Activated CD4-positive, alpha-beta T cell treated with anti-CD3 and anti-CD28 coated beads, Interleukin-2, amount 10 ng/mL, durations not matched to agents 24 days and 14 days (primary cell): ENCODE measurements around the gene LZTR1. TPM values are rescaled to one million over a fixed set of nuclear protein-coding genes. Genes with fewer than 3 reads are reported as not detected.

Experiments used
- DNase-seq: peaks from one replicate; pipeline ENCODE4 v3.0.0; 2022
- H3K27ac Mint-ChIP-seq: one replicate; pipeline ENCODE4 v1.8.0; 2022; ENCODE audit warnings: mild to moderate bottlenecking, mixed read lengths
- H3K27me3 Mint-ChIP-seq: one replicate; pipeline ENCODE4 v1.8.0; 2022; ENCODE audit warnings: mixed read lengths
- H3K36me3 Mint-ChIP-seq: one replicate; pipeline ENCODE4 v1.8.0; 2022; ENCODE audit warnings: low read depth, mild to moderate bottlenecking, mixed read lengths
- H3K4me1 Mint-ChIP-seq: one replicate; pipeline ENCODE4 v1.8.0; 2021; ENCODE audit warnings: mixed read lengths
- H3K4me3 Mint-ChIP-seq: one replicate; pipeline ENCODE4 v1.8.0; 2022; ENCODE audit warnings: mild to moderate bottlenecking, moderate library complexity, mixed read lengths
- H3K9me3 Mint-ChIP-seq: one replicate; pipeline ENCODE4 v1.8.0; 2021; ENCODE audit warnings: mixed read lengths
- intact Hi-C: fragments of 100-400 bp; cut with micrococcal nuclease; formaldehyde crosslinking; loops from one replicate; pipeline ENCODE4 v1.15.1; 2023
- total RNA-seq: library from RNA; stranded (reverse); gene quantifications from 2 replicates; pipeline ENCODE4 v1.2.3, GENCODE V29; 2022

LZTR1 gene
- total RNA-seq, 1 donor from 2014 or later = 69.9 TPM

GRCh38 chr22:20944042-20944441 is 38.1 kb upstream of the LZTR1 start:
- H3K36me3 Mint-ChIP-seq = peaks cover 32% of the 10 kb centered on the region
- intact Hi-C loops = no loop called here
- DNase-seq = no peak
- H3K27ac Mint-ChIP-seq = no peak overlapping the region
- H3K9me3 Mint-ChIP-seq = no peaks in the 10 kb centered on the region
- no peaks in the 10 kb centered on the region for H3K27me3 Mint-ChIP-seq
- H3K4me3 Mint-ChIP-seq = no peak overlapping the region
- peaks cover 47% of the 10 kb centered on the region for H3K4me1 Mint-ChIP-seq

DNA sequence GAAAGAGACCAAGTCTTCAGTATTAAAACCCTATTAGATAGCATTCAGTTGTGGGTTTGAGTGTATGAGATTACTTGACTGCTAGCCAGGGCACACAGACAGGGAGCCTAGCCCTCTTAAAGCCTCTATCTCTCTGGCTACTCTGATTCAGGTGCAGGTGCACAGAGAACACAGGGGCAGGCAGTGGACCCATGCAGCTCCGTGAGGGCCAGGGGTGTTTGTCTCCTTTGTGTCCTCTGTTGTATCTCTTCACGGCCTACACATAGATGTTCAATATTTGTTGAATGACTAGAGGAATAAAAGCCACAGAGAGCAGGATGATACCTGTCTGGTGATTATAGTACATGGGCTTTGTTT is 36.5 kb upstream of the LZTR1 start:
- no peak for DNase-seq
- no peaks in the 10 kb centered on the region for H3K27me3 Mint-ChIP-seq
- intact Hi-C loops = no loop called here
- H3K27ac Mint-ChIP-seq = no peak overlapping the region
- H3K36me3 Mint-ChIP-seq = peaks cover 37% of the 10 kb centered on the region
- H3K4me3 Mint-ChIP-seq = no peak overlapping the region
- H3K9me3 Mint-ChIP-seq = no peaks in the 10 kb centered on the region
- peaks cover 49% of the 10 kb centered on the region for H3K4me1 Mint-ChIP-seq

GRCh38 chr22:20946080-20946986 is 35.8 kb upstream of the LZTR1 start:
- no peaks in the 10 kb centered on the region for H3K9me3 Mint-ChIP-seq
- H3K36me3 Mint-ChIP-seq = peaks cover 39% of the 10 kb centered on the region
- no peak for DNase-seq
- H3K4me3 Mint-ChIP-seq = no peak overlapping the region
- H3K27ac Mint-ChIP-seq = no peak overlapping the region
- H3K4me1 Mint-ChIP-seq = peaks cover 42% of the 10 kb centered on the region
- H3K27me3 Mint-ChIP-seq = no peaks in the 10 kb centered on the region
- intact Hi-C loops = no loop called here

DNA sequence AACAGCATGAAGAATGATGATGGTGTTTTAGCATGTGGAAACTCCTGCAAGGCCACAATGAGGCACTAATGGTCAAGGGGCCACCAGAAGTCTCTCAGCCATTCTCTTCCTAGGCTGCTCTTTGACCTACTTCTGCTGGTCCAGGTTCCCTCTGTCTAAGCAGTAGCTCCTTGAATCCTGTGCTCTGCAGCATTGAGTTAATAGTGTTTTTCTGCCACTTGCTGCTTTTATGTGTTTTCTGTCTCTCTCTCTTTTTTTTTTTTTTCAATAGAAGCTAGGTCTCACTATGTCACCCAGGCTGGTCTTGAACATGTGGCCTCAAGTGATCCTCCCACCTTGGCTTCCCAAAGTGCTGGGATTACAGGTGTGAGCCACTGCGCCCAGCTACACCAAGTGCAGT is 35.1 kb upstream of the LZTR1 start:
- peaks cover 44% of the 10 kb centered on the region for H3K36me3 Mint-ChIP-seq
- intact Hi-C loops = no loop called here

GRCh38 chr22:20948450-20948849 is 33.6 kb upstream of the LZTR1 start:
- Mint-ChIP-seq H3K36me3 (peaks cover 43% of the 10 kb centered on the region), H3K27ac (no peak overlapping the region), H3K4me3 (no peak overlapping the region), H3K27me3 (no peaks in the 10 kb centered on the region), H3K9me3 (no peaks in the 10 kb centered on the region), H3K4me1 (peaks cover 33% of the 10 kb centered on the region)
- DNase-seq = no peak
- intact Hi-C loops = no loop called here

More for the DNA sequence above, 35.1 kb upstream of the LZTR1 start:
- Mint-ChIP-seq H3K27me3 (no peaks in the 10 kb centered on the region), H3K9me3 (no peaks in the 10 kb centered on the region), H3K27ac (no peak overlapping the region), H3K4me1 (peaks cover 41% of the 10 kb centered on the region), H3K4me3 (no peak overlapping the region)
- DNase-seq = no peak

- no peak overlapping the region for H3K27ac Mint-ChIP-seq
- H3K4me1 Mint-ChIP-seq = peaks cover 28% of the 10 kb centered on the region
- H3K4me3 Mint-ChIP-seq = no peak overlapping the region
- peaks cover 44% of the 10 kb centered on the region for H3K36me3 Mint-ChIP-seq
- intact Hi-C loops = no loop called here
- H3K27me3 Mint-ChIP-seq = no peaks in the 10 kb centered on the region
- no peak for DNase-seq
- no peaks in the 10 kb centered on the region for H3K9me3 Mint-ChIP-seq
These were observed 33.1 kb upstream of the LZTR1 start for GRCh38 chr22:20948989-20949388.

DNA sequence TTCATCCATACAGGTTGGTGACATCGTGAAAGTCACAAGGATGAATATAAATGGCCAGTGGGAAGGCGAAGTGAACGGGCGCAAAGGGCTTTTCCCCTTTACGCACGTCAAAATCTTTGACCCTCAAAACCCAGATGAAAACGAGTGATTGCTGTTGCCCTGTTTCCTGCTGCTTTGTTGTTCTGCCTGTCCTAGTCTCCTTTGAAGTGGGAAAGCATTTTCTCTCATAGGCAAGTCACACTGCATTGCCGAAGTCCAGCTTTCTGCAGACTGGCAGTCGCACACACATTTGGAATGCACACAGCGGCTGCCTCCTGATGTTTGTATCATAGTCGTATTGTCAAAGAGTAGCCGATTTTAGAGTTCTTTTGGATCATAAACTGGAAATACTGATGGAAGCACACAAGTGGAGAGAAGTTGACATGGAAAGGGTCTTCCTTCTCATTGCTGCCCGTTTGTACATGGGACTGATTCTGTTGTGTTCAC is 32.4 kb upstream of the LZTR1 start:
- Mint-ChIP-seq H3K9me3 (no peaks in the 10 kb centered on the region), H3K27me3 (no peaks in the 10 kb centered on the region), H3K36me3 (peaks cover 48% of the 10 kb centered on the region), H3K27ac (peak overlapping the region; percentile 21), H3K4me3 (no peak overlapping the region), H3K4me1 (peaks cover 28% of the 10 kb centered on the region)
- intact Hi-C loops = no loop called here
- DNase-seq = no peak

DNA sequence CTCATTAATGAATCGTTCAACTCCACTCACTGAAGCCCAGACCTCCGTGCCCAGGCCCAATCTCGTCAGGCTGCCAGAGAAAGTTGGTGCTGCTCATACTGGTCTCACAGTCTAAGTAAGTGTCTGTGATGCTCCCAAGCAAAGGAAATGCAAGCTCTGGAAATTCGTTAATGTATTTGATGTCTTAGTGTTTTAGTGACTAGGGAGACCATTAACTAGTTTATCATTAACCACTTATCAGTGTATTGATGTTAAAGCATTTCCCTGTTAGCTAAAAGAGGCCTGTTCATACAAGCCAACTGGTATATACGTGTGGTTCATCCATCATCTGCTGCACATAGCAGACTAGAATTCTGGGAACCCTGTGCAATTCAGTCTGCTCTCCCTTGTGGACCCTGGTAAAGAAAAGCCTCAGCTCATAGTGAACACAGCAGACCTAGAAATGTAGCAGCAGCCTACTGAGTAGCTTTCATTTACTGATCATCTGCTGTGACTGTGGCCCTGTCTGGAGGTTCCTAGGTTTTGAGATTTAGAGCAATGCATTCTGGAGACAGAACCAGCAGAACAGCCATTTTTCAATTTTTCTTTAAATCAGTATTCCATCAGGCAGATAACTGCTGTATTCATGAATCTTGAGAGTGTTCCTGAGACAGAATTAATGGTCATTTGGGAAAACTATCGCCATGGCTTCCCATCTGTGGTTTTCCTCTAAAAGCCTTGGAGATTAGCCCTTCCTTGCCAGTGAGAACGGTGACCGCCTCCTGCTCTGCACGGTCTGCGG is 30.8 kb upstream of the LZTR1 start:
- no peaks in the 10 kb centered on the region for H3K9me3 Mint-ChIP-seq
- H3K27me3 Mint-ChIP-seq = peaks cover 2% of the 10 kb centered on the region
- no peak overlapping the region for H3K4me3 Mint-ChIP-seq
- H3K4me1 Mint-ChIP-seq = peaks cover 19% of the 10 kb centered on the region
- no peak overlapping the region for H3K27ac Mint-ChIP-seq
- intact Hi-C loops = no loop called here
- no peak for DNase-seq
- H3K36me3 Mint-ChIP-seq = peaks cover 43% of the 10 kb centered on the region

DNA sequence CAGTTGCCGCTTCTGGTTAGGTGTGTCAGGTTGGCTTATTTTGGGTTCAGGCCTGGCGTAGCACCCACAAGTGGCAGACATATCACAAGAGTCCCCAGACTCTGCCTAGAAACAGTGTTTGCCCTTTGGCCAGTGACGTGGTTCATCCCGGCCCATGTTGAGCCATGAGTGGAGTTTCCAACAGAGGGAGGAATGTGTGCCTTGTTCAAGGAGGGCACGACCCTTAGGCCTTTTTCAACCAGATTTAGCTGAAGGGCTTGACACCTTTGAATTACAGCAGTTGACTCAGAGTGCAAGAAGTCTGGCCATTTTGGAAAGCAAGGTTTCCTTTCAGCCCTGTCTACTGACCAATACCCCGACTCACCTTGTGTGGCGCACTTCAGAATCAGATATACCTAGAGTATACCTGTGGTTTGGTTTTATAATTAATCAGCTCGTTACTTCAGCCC is 30.1 kb upstream of the LZTR1 start:
- Mint-ChIP-seq H3K4me1 (peaks cover 16% of the 10 kb centered on the region), H3K9me3 (no peaks in the 10 kb centered on the region), H3K36me3 (peaks cover 42% of the 10 kb centered on the region), H3K4me3 (no peak overlapping the region), H3K27ac (no peak overlapping the region), H3K27me3 (peaks cover 3% of the 10 kb centered on the region)
- DNase-seq = no peak
- intact Hi-C loops = no loop called here

DNA sequence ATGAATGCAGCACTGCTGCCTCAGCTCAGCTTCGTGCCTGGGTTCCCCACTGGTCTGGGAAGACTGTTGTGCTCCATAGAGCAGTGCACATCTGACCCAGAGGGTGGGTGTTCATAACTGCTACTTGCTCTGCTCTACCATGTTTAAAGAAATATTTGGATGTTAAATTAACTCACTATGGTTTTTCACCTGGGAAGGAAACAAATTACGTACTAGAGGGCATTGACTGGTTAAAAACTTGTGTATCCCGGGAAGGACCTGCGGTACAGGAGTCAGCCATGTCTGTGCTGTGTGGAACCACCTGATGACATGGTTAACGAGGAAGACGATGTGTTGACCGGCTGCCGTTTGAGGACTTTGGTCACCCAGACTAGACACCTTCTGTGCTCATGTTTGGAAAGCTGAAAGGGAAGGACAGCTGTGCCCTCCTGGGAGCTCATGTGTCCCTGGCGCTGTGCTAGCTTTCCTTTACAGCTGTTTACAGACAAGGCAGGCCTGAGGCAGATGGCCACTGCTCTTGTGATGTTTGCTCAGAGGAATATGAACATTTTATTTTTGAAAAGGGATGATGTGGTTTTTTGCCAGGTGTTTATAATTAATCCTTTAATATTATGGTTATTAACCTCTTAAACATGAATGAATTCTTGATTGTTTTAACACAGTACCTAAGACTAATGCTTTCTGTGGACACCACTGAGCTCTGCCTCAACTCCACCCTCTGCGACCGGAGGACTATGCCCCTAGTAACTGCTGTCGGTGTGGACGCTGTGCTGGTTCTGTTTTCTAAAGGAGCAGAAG is 29.4 kb upstream of the LZTR1 start:
- intact Hi-C loops = no loop called here
- Mint-ChIP-seq H3K27ac (no peak overlapping the region), H3K4me1 (peaks cover 16% of the 10 kb centered on the region), H3K36me3 (peaks cover 42% of the 10 kb centered on the region), H3K9me3 (no peaks in the 10 kb centered on the region), H3K27me3 (peaks cover 8% of the 10 kb centered on the region), H3K4me3 (no peak overlapping the region)
- no peak for DNase-seq

- intact Hi-C loops = no loop called here
- no peak for DNase-seq
- Mint-ChIP-seq H3K36me3 (peaks cover 42% of the 10 kb centered on the region), H3K27ac (no peak overlapping the region), H3K9me3 (no peaks in the 10 kb centered on the region), H3K4me3 (no peak overlapping the region), H3K27me3 (peaks cover 13% of the 10 kb centered on the region), H3K4me1 (peaks cover 14% of the 10 kb centered on the region)
These were observed 28.8 kb upstream of the LZTR1 start for GRCh38 chr22:20953342-20953608.

DNA sequence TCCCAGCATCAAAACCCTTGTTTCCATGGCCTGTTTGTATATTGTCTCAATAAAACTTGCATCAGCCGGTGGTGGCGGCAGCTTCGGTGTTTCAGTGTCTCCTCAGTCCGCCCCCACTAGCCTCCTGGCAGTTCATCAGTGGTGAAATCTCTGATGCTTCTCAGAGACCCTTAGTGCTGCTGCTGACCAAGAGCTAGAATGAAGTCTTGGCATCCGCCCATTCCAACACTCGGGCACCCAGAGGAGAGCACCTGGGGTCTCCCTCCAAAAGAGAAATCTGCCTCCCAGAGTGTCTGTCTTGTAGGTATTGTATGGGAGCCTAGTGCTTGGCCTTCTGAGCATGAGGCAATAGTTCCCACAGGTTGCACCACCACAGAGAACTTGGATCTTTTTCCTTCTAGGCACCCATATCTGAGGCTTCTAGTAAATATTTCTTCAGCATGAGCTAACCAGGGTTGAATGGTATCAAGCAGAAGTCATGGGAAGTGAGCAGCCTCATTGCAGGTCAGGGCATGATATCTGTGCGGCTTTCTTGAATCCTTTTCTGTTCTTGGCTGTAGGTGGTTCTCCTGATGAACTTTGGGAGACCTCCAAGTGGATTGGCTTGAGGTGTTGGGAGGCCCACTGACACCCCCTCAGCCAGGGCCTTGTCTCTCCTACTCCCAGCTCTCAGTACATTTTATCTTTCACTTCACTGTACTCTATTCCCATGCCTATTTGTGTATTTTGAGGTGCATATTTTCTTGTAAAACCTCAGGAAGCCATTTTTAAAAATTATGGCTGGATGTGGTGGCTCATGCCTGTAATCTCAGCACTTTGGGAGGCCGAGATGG is 28.2 kb upstream of the LZTR1 start:
- no peak for DNase-seq
- Mint-ChIP-seq H3K27ac (no peak overlapping the region), H3K4me1 (peaks cover 13% of the 10 kb centered on the region), H3K9me3 (no peaks in the 10 kb centered on the region), H3K36me3 (peaks cover 42% of the 10 kb centered on the region), H3K27me3 (peaks cover 15% of the 10 kb centered on the region), H3K4me3 (no peak overlapping the region)
- intact Hi-C loops = no loop called here

DNA sequence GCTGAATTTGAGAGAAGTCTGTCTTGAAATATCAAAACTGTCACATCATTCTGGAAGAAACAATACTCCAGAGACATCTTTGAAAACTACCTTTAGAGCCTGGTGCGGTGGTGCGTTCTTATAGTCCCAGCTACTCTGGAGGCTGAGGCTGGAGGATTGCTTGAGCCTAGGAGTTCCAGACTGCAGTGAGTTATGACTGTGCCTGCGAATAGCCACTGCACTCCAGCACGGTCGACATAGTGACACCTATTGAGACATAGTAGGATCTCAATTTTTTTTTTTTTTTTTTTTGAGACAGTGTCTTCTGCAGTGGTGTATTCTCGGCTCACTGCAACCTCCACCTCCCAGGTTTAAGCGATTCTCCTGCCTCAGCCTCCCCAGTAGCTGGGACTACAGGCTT is 26.5 kb upstream of the LZTR1 start:
- Mint-ChIP-seq H3K4me1 (peaks cover 6% of the 10 kb centered on the region), H3K27me3 (peaks cover 22% of the 10 kb centered on the region)

More for the DNA sequence above, 26.5 kb upstream of the LZTR1 start:
- intact Hi-C loops = no loop called here
- no peak for DNase-seq
- H3K36me3 Mint-ChIP-seq = peaks cover 30% of the 10 kb centered on the region
- no peak overlapping the region for H3K4me3 Mint-ChIP-seq
- no peak overlapping the region for H3K27ac Mint-ChIP-seq
- H3K9me3 Mint-ChIP-seq = no peaks in the 10 kb centered on the region
